OCI-LY7 (cell line): ENCODE results near the gene MXD1. TPM values are rescaled to one million over a fixed set of nuclear protein-coding genes. Genes with fewer than 3 reads are reported as not detected.

Source experiments
- BruUV-seq: library from RNA; stranded (reverse); fragments of 400-500 nt; replicated peaks from 2 replicates; lab custom pipeline; 2021; lab: Mats Ljungman, UMichigan
- CTCF ChIA-PET: fragments of 300-600 bp; sonication (Branson Sonifier 250); formaldehyde crosslinking; loops from one replicate; lab custom pipeline; 2022; ENCODE audit warnings: antibody characterized with exemption; ENCODE audit not compliant: unreplicated experiment; lab: Charles Lee
- POLR2A ChIA-PET: fragments of 300-600 bp; sonication (Branson Sonifier 250); formaldehyde crosslinking; loops from one replicate; lab custom pipeline; 2022; ENCODE audit warnings: antibody characterized with exemption; lab: Charles Lee
- DNase-seq: peaks from one replicate; pipeline ENCODE4 v3.0.0-alpha.2; 2015; ENCODE audit warnings: low spot score
- H2AFZ ChIP-seq: fragments of 200-600 bp; sonication (generic), shearing (Covaris generic); 2 replicates; pipeline ENCODE4 v1.6.1; 2014; ENCODE audit warnings: mild to moderate bottlenecking, antibody characterized with exemption, low read length, moderate library complexity
- H3K27ac ChIP-seq: fragments of 200-600 bp; sonication (generic); 2 replicates; pipeline ENCODE4 v1.5.1; 2014; ENCODE audit warnings: mixed run types, low read depth, mild to moderate bottlenecking, moderate library complexity, low read length, inconsistent platforms; ENCODE audit not compliant: poor library complexity, severe bottlenecking
- H3K36me3 ChIP-seq: fragments of 200-600 bp; sonication (generic); 2 replicates; pipeline ENCODE4 v1.6.1; 2014; ENCODE audit warnings: mild to moderate bottlenecking, antibody characterized with exemption, low read length, moderate library complexity, mixed read lengths; ENCODE audit not compliant: insufficient read depth
- H3K4me1 ChIP-seq: fragments of 200-600 bp; sonication (generic); 2 replicates; pipeline ENCODE4 v1.5.1; 2014; ENCODE audit warnings: mild to moderate bottlenecking, low read length; ENCODE audit not compliant: insufficient read depth, poor library complexity, severe bottlenecking
- H3K4me2 ChIP-seq: fragments of 200-600 bp; sonication (generic); 2 replicates; pipeline ENCODE4 v1.6.1; 2014; ENCODE audit warnings: mild to moderate bottlenecking, low read length
- H3K4me3 ChIP-seq: fragments of 200-600 bp; sonication (generic); 2 replicates; pipeline ENCODE4 v1.5.1; 2014; ENCODE audit warnings: mild to moderate bottlenecking, low read depth, low read length; ENCODE audit not compliant: poor library complexity, severe bottlenecking
- H3K79me2 ChIP-seq: fragments of 200-600 bp; sonication (generic); 2 replicates; pipeline ENCODE4 v1.6.1; 2016; ENCODE audit warnings: low read depth, mild to moderate bottlenecking, low read length, moderate library complexity, mixed read lengths; ENCODE audit not compliant: insufficient read depth
- H3K9me2 ChIP-seq: fragments of 200-600 bp; sonication (generic); 2 replicates; pipeline ENCODE4 v1.6.1; 2016; ENCODE audit warnings: mild to moderate bottlenecking, low read length, mixed read lengths; ENCODE audit not compliant: insufficient read depth
- H3K9me3 ChIP-seq: fragments of 200-600 bp; sonication (generic); 2 replicates; pipeline ENCODE4 v1.6.1; 2014; ENCODE audit warnings: mild to moderate bottlenecking, mixed run types, low read length, mixed read lengths
- H4K20me1 ChIP-seq: fragments of 200-600 bp; sonication (generic); 2 replicates; pipeline ENCODE4 v1.6.1; 2014; ENCODE audit warnings: mild to moderate bottlenecking, antibody characterized with exemption, low read length, moderate library complexity, mixed read lengths; ENCODE audit not compliant: insufficient read depth
- EZH2phosphoT487 ChIP-seq: fragments of 200-600 bp; sonication (generic); IDR thresholded peaks from 2 replicates; pipeline ENCODE4 v1.6.1; 2018; ENCODE audit warnings: low read depth, borderline replicate concordance, mild to moderate bottlenecking, mixed run types, antibody characterized with exemption, low read length, moderate library complexity, mixed read lengths
- intact Hi-C: fragments of 100-400 bp; cut with micrococcal nuclease; formaldehyde crosslinking; loops from one replicate; pipeline ENCODE4 v1.10.0; 2022; ENCODE audit not compliant: unreplicated experiment
- total RNA-seq, 2 experiments: library from RNA; depleted of rRNA in 1 of 2; stranded (reverse); fragments of >200 nt in 1 of 2; shearing (Covaris generic) in 1 of 2; gene quantifications; 2 replicates each; pipeline ENCODE4 v1.2.3, GENCODE V29; 2014 to 2022
- TF ChIP-seq, protein P1 (sequence below): fragments of 200-600 bp; sonication (generic); conservative IDR thresholded peaks from 2 replicates; pipeline ENCODE4 v1.5.1; 2014; ENCODE audit warnings: mild to moderate bottlenecking, antibody characterized with exemption, low read length, moderate library complexity, mixed read lengths

MXD1 gene
- total RNA-seq, 2 experiments from 2014 or later = 2.2 to 2.9 TPM

DNA sequence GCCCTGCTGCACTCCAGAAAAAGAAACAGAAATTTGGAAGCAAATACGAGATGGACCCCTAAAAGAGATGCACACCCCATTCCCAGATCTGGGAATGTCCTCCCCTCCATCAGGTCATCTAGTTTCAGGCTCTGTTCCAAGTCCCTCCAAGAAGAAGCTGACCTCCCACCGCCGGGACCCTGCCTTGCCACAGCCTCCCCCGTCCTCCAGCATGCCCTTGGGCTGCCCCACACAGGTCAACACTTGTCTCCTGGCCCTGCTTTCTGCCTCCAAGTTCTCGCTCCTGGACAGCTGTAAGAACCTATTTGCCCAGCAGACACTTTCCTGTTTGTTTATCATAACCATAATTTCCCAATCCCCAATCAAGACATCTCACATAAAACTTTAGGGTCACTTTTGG, 44.5 kb downstream of the MXD1 start:
- Histone ChIP-seq H3K9me3 (no peaks in the 10 kb centered on the region), H4K20me1 (no peaks in the 10 kb centered on the region), H3K9me2 (no peaks in the 10 kb centered on the region), H3K27ac (no peak overlapping the region), H3K36me3 (no peaks in the 10 kb centered on the region), H2AFZ (no peak overlapping the region), H3K4me1 (no peaks in the 10 kb centered on the region), H3K4me3 (no peak overlapping the region), H3K79me2 (no peaks in the 10 kb centered on the region), H3K4me2 (no peak overlapping the region)
- no peak for DNase-seq
- intact Hi-C loops = no loop called here
- BruUV-seq = no TSS peak
- no peak for TF ChIP-seq EZH2phosphoT487
- TF ChIP-seq, protein P1, sequence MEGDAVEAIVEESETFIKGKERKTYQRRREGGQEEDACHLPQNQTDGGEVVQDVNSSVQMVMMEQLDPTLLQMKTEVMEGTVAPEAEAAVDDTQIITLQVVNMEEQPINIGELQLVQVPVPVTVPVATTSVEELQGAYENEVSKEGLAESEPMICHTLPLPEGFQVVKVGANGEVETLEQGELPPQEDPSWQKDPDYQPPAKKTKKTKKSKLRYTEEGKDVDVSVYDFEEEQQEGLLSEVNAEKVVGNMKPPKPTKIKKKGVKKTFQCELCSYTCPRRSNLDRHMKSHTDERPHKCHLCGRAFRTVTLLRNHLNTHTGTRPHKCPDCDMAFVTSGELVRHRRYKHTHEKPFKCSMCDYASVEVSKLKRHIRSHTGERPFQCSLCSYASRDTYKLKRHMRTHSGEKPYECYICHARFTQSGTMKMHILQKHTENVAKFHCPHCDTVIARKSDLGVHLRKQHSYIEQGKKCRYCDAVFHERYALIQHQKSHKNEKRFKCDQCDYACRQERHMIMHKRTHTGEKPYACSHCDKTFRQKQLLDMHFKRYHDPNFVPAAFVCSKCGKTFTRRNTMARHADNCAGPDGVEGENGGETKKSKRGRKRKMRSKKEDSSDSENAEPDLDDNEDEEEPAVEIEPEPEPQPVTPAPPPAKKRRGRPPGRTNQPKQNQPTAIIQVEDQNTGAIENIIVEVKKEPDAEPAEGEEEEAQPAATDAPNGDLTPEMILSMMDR = no peak
- ChIA-PET POLR2A (no interaction called here), CTCF (no interaction called here)

DNA sequence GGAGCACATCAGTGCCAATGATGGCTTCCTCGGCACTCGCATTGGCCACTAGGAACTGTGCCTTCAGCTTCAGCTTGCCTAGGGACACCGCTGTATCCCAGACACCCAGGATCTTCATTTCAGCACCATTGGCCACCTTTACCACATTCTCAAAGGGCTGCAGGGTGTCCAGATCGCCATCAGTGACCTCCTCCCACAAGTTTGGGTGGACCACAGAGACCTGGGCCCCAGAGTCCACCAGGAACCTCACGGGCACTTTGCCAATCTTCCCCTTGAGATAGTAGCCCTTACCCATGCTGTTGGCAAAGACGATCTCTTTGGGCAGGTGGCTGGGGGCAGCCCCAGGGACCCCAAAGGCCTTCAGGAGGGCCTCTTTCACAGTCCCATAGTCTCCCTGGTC, 45.9 kb downstream of the MXD1 start:
- no peaks in the 10 kb centered on the region for H3K36me3 ChIP-seq
- DNase-seq = no peak
- no peak overlapping the region for H3K27ac ChIP-seq
- no peak overlapping the region for H2AFZ ChIP-seq
- intact Hi-C loops = no loop called here
- TF ChIP-seq EZH2phosphoT487 = no peak
- TF ChIP-seq, protein P1 = no peak
- H3K4me3 ChIP-seq = no peak overlapping the region
- ChIA-PET POLR2A (no interaction called here), CTCF (no interaction called here)
- H3K9me3 ChIP-seq = no peaks in the 10 kb centered on the region
- H3K79me2 ChIP-seq = no peaks in the 10 kb centered on the region
- H3K4me1 ChIP-seq = no peaks in the 10 kb centered on the region
- no TSS peak for BruUV-seq
- H3K9me2 ChIP-seq = no peaks in the 10 kb centered on the region
- H3K4me2 ChIP-seq = no peak overlapping the region
- H4K20me1 ChIP-seq = no peaks in the 10 kb centered on the region

DNA sequence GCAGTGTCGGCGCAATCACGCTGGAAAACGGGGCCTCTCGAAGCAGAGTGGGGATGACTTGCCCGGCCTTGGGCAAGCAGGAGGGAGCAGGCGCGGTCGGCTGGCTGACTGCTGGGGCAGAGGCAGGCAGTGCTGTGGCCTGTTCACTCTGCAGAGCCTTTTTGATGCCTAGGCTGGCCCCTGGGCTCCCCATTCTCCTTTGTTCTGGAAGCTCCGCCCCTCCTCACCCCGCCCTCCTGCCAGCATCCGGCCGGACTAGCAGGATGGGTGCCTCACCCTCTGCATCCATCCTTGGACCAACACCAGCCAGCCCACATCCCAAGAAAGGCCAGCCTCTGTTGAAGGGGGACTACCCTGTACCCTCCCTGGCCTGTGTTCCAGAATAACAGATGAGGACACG, 46.6 kb downstream of the MXD1 start, which contains the start of gene ASPRV1:
Gene ASPRV1, minus strand, starts transcription at position 136 of the 400 bp plus-strand sequence. CDS start 195 bp downstream, outside the sequence.
- H3K9me2 ChIP-seq = no peaks in the 10 kb centered on the region
- TF ChIP-seq, protein P1 = no peak
- TF ChIP-seq EZH2phosphoT487 = no peak
- intact Hi-C loops = no loop called here
- H3K36me3 ChIP-seq = no peaks in the 10 kb centered on the region
- H3K4me1 ChIP-seq = no peaks in the 10 kb centered on the region
- no peak within 1 kb of the TSS for H3K4me2 ChIP-seq
- H2AFZ ChIP-seq = no peak within 1 kb of the TSS
- BruUV-seq = no TSS peak
- no peaks in the 10 kb centered on the region for H4K20me1 ChIP-seq
- H3K4me3 ChIP-seq = no peak within 1 kb of the TSS
- ChIA-PET POLR2A (no interaction called here), CTCF (no interaction called here)
- H3K9me3 ChIP-seq = no peaks in the 10 kb centered on the region
- DNase-seq = no peak
- no peaks in the 10 kb centered on the region for H3K79me2 ChIP-seq
- no peak within 1 kb of the TSS for H3K27ac ChIP-seq
